Spleen (tissue), 7 donors: Measurements from ENCODE around the gene TRIM33.

Source experiments
- CTCF ChIP-seq, 11 experiments: fragments of 200-600 bp in 7 of 11; fragments of 450-650 bp in 4 of 11; sonication (generic) in 4 of 11; IDR thresholded peaks in 8 of 11; conservative IDR thresholded peaks in 3 of 11; 1 replicate in 7 of 11; 2 replicates in 4 of 11; pipeline versions ENCODE4 v1.4.0 to v1.8.0; 2016 to 2021; ENCODE audit warnings: antibody characterized with exemption in 11 of 11, inconsistent platforms in 4 of 11, mild to moderate bottlenecking in 1 of 11
- POLR2A ChIP-seq, 3 donors: fragments of 450-650 bp; IDR thresholded peaks; one replicate each; pipeline ENCODE4 v1.5.1; 2017; ENCODE audit warnings: antibody characterized with exemption in 3 of 3, mild to moderate bottlenecking in 1 of 3
- POLR2AphosphoS5 ChIP-seq, 3 donors: sonication (generic); formaldehyde crosslinking; IDR thresholded peaks; one replicate each; pipeline ENCODE4 v1.5.1; 2017; ENCODE audit warnings: antibody characterized with exemption in 3 of 3
- donor health status: DM: no; HTN: no; CAD: no; lungs with moderate emphysema.
- donor health status: DM: no; HTN: no; CAD: no.
- donor health status: DM: no; HTN: no; CAD: no.

DNA sequence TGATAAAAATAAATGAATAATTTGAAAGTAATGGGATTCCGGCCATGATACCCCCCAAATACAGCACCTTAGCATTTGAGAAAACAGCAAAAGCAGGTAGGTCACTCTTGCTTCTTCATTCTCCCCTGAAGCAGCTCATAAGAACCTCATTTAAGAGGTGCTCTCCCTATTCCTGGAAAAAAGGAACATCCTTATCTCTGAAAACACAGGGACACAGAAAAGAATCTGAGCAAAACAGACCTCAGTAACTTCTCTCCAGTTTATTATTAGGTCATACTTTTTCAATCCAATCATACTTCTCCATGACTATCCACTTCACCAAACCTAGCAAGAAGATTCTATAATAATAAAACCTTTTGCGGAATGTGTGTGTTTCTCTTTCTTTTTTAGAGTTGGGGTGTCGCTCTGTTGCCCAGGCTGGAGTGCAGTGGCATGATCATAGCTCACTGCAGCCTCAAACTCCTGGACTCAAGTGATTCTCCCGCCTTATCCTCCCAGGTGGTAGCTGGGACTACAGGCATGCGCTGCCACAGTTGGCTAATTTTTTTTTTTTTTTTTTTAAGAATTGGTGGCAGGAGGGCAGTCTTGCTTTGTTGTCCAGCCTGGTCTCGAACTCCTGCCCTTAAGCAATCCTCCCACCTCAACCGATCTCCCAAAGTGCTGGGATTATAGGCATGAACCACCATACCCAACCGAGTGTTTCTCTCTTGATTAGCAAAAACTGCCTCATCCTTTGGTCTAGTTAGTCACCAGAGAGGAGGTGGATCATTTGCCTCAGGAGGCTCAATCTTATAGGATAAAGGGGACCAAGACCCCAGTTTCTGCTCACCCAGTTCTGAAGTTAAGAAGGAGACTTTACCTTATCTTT lies 10.6 kb upstream of the TRIM33 start:
- TF ChIP-seq CTCF (IDR thresholded peaks at IDR 0.05 in 8 of 11, conservative IDR thresholded peaks at IDR 0.05 in 3 of 11) (no peak), POLR2AphosphoS5 (IDR thresholded peaks at IDR 0.05) (no peak), POLR2A (IDR thresholded peaks at IDR 0.05) (no peak)
